Lower lobe of right lung (tissue), 2 donors: ENCODE measurements around the gene PRKCZ. TPM values are rescaled to one million over a fixed set of nuclear protein-coding genes. Genes with fewer than 3 reads are reported as not detected.

Experiments used
- ATAC-seq, 2 donors: fragments of 200-7000 bp; cut with Tn5 transposase; one replicate each; pipeline ENCODE4 v1.9.1; 2020 to 2022; ENCODE audit warnings: mild to moderate bottlenecking in 2 of 2, moderate library complexity in 2 of 2
- DNase-seq: peaks from one replicate; pipeline ENCODE4 v3.0.0-alpha.2; 2020
- H3K27ac ChIP-seq: fragments of 200-600 bp; one replicate; pipeline ENCODE4 v1.8.0; 2022
- H3K27me3 ChIP-seq: fragments of 200-600 bp; one replicate; pipeline ENCODE4 v1.8.0; 2022; ENCODE audit warnings: low read depth
- H3K36me3 ChIP-seq: fragments of 200-600 bp; one replicate; pipeline ENCODE4 v1.8.0; 2022; ENCODE audit warnings: mild to moderate bottlenecking
- H3K4me1 ChIP-seq: fragments of 200-600 bp; one replicate; pipeline ENCODE4 v1.8.0; 2022
- H3K4me3 ChIP-seq: fragments of 200-600 bp; one replicate; pipeline ENCODE4 v1.8.0; 2022; ENCODE audit warnings: mild to moderate bottlenecking
- H3K9me3 ChIP-seq: fragments of 200-600 bp; one replicate; pipeline ENCODE4 v1.8.0; 2022
- CTCF ChIP-seq: fragments of 200-600 bp; IDR thresholded peaks from one replicate; pipeline ENCODE4 v1.8.0; 2022; ENCODE audit warnings: antibody characterized with exemption, mild to moderate bottlenecking
- intact Hi-C: fragments of 100-400 bp; cut with DNase I; formaldehyde crosslinking; loops from one replicate; pipeline ENCODE4 v1.11.0; 2022
- total RNA-seq: library from RNA; stranded (reverse); fragmentation: NEBNext Ultra II Directional; extraction: Animal tissue kit (Norgen Biotek cat#: 25700); gene quantifications from one replicate; pipeline ENCODE4 v1.2.1, GENCODE V29; 2021
- donor health status: DM: no; HTN: yes; CAD: no; lungs with severe emphysema.

PRKCZ gene
- total RNA-seq, 1 donor from 2014 or later, result 97.6 TPM

- Histone ChIP-seq H3K4me1 (no peaks in the 10 kb centered on the region), H3K27me3 (no peaks in the 10 kb centered on the region), H3K27ac (no peak overlapping the region), H3K36me3 (no peaks in the 10 kb centered on the region), H3K9me3 (peaks cover 18% of the 10 kb centered on the region), H3K4me3 (no peak overlapping the region)
- no peak for TF ChIP-seq CTCF
- ATAC-seq (no peak), DNase-seq (no peak)
- intact Hi-C loops, result no loop called here
These were observed 29.9 kb downstream of the PRKCZ start for GRCh38 chr1:2080140-2080539.

GRCh38 chr1:2080884-2081283 lies 30.7 kb downstream of the PRKCZ start:
- H3K27ac ChIP-seq, result no peak overlapping the region
- DNase-seq, result no peak
- H3K9me3 ChIP-seq, result peaks cover 18% of the 10 kb centered on the region
- H3K36me3 ChIP-seq, result no peaks in the 10 kb centered on the region
- no peak for ATAC-seq
- H3K4me1 ChIP-seq, result no peaks in the 10 kb centered on the region
- no peak overlapping the region for H3K4me3 ChIP-seq
- no peak for TF ChIP-seq CTCF
- H3K27me3 ChIP-seq, result no peaks in the 10 kb centered on the region
- intact Hi-C loops, result no loop called here

GRCh38 chr1:2081326-2081885 lies 31.2 kb downstream of the PRKCZ start:
- ATAC-seq (no peak), DNase-seq (no peak)
- H3K9me3 ChIP-seq, result peaks cover 18% of the 10 kb centered on the region
- no peak overlapping the region for H3K27ac ChIP-seq
- no peaks in the 10 kb centered on the region for H3K27me3 ChIP-seq
- no peaks in the 10 kb centered on the region for H3K36me3 ChIP-seq
- H3K4me3 ChIP-seq, result no peak overlapping the region
- intact Hi-C loops, result no loop called here
- no peak for TF ChIP-seq CTCF
- no peaks in the 10 kb centered on the region for H3K4me1 ChIP-seq

- peaks cover 18% of the 10 kb centered on the region for H3K9me3 ChIP-seq
- no peak overlapping the region for H3K27ac ChIP-seq
- DNase-seq (no peak), ATAC-seq (peak in 1 of 2 donors; percentile 7)
- no peaks in the 10 kb centered on the region for H3K36me3 ChIP-seq
- no peak for TF ChIP-seq CTCF
- H3K4me1 ChIP-seq, result no peaks in the 10 kb centered on the region
- no peak overlapping the region for H3K4me3 ChIP-seq
- no peaks in the 10 kb centered on the region for H3K27me3 ChIP-seq
- intact Hi-C loops, result no loop called here
These were observed 31.9 kb downstream of the PRKCZ start for GRCh38 chr1:2082064-2082463.

- intact Hi-C loops, result no loop called here
These were observed 33.5 kb downstream of the PRKCZ start for GRCh38 chr1:2083666-2084065.

More at GRCh38 chr1:2083666-2084065, 33.5 kb downstream of the PRKCZ start:
- peaks cover 5% of the 10 kb centered on the region for H3K9me3 ChIP-seq
- no peak overlapping the region for H3K27ac ChIP-seq
- no peak for ATAC-seq
- no peak for TF ChIP-seq CTCF
- no peaks in the 10 kb centered on the region for H3K27me3 ChIP-seq
- H3K4me3 ChIP-seq, result no peak overlapping the region
- no peak for DNase-seq
- H3K4me1 ChIP-seq, result peaks cover 5% of the 10 kb centered on the region
- no peaks in the 10 kb centered on the region for H3K36me3 ChIP-seq
